Caco-2 (cell line): ENCODE data around the gene VTI1A. TPM values are rescaled to one million over a fixed set of nuclear protein-coding genes. Genes with fewer than 3 reads are reported as not detected.

Source experiments
- BruUV-seq: library from RNA; stranded (reverse); fragments of 400-500 nt; replicated peaks from 2 replicates; lab custom pipeline; 2021; lab: Mats Ljungman, UMichigan
- CTCF ChIA-PET: fragments of 300-600 bp; sonication (Branson Sonifier 250); formaldehyde crosslinking; loops from one replicate; lab custom pipeline; 2022; ENCODE audit warnings: antibody characterized with exemption; lab: Charles Lee
- POLR2A ChIA-PET: fragments of 300-600 bp; sonication (Branson Sonifier 250); formaldehyde crosslinking; loops from one replicate; lab custom pipeline; 2022; ENCODE audit warnings: antibody characterized with exemption; lab: Charles Lee
- DNase-seq, 2 experiments: peaks; one replicate each; pipeline versions ENCODE4 v3.0.0 to v3.0.0-alpha.2; 2020 to 2022
- H3K27me3 ChIP-seq: replicated peaks from 2 replicates; pipeline ENCODE4 v1.6.0; 2011; ENCODE audit warnings: low read length; ENCODE audit not compliant: control insufficient read depth, insufficient read depth
- H3K36me3 ChIP-seq: 2 replicates; pipeline ENCODE4 v1.5.1; 2011; ENCODE audit warnings: low read length; ENCODE audit not compliant: control insufficient read depth, insufficient read depth
- H3K4me1 ChIP-seq: fragments of 250-450 bp; sonication (Bioruptor Pico); 2 replicates; pipeline ENCODE4 v1.5.1; 2020; ENCODE audit warnings: mild to moderate bottlenecking
- H3K4me3 ChIP-seq: 2 replicates; pipeline ENCODE4 v1.5.1; 2011; ENCODE audit warnings: low read depth, mild to moderate bottlenecking, control low read depth, low read length
- H3K9me3 ChIP-seq: fragments of 250-450 bp; sonication (Bioruptor Pico); 2 replicates; pipeline ENCODE4 v1.5.1; 2020; ENCODE audit warnings: mild to moderate bottlenecking, moderate library complexity
- H3K27ac Mint-ChIP-seq: one replicate; pipeline ENCODE4 v1.8.0; 2022; ENCODE audit warnings: mixed read lengths; ENCODE audit not compliant: unreplicated experiment
- H3K27me3 Mint-ChIP-seq: one replicate; pipeline ENCODE4 v1.8.0; 2022; ENCODE audit warnings: mixed read lengths; ENCODE audit not compliant: insufficient read depth, unreplicated experiment
- H3K36me3 Mint-ChIP-seq: one replicate; pipeline ENCODE4 v1.8.0; 2022; ENCODE audit warnings: mild to moderate bottlenecking, mixed read lengths; ENCODE audit not compliant: insufficient read depth, unreplicated experiment
- H3K4me1 Mint-ChIP-seq: one replicate; pipeline ENCODE4 v1.8.0; 2022; ENCODE audit warnings: low read depth, mixed read lengths; ENCODE audit not compliant: unreplicated experiment
- H3K4me3 Mint-ChIP-seq: one replicate; pipeline ENCODE4 v1.8.0; 2022; ENCODE audit warnings: mild to moderate bottlenecking, moderate library complexity, mixed read lengths; ENCODE audit not compliant: unreplicated experiment
- H3K9me3 Mint-ChIP-seq: one replicate; pipeline ENCODE4 v1.8.0; 2022; ENCODE audit warnings: mixed read lengths; ENCODE audit not compliant: unreplicated experiment
- intact Hi-C: fragments of 100-400 bp; cut with micrococcal nuclease; formaldehyde crosslinking; loops from one replicate; pipeline ENCODE4 v1.10.0; 2022; ENCODE audit not compliant: unreplicated experiment
- total RNA-seq: library from RNA; stranded (reverse); gene quantifications from 2 replicates; pipeline ENCODE4 v1.2.3, GENCODE V29; 2022
- TF ChIP-seq, protein P1 (sequence below), 2 experiments: fragments of 200-600 bp in 1 of 2; IDR thresholded peaks; 1 replicate in 1 of 2; 2 replicates in 1 of 2; pipeline versions ENCODE4 v1.5.1 to v1.8.0; 2011 to 2022; ENCODE audit warnings: antibody characterized with exemption in 1 of 2, control low read depth in 1 of 2, inconsistent platforms in 1 of 2, low read depth in 1 of 2, low read length in 1 of 2, mild to moderate bottlenecking in 1 of 2, moderate library complexity in 1 of 2; ENCODE audit not compliant: insufficient read depth in 1 of 2, severe bottlenecking in 1 of 2, unreplicated experiment in 1 of 2

Gene VTI1A
- total RNA-seq, 1 experiment from 2014 or later, result 45.6 TPM

DNA sequence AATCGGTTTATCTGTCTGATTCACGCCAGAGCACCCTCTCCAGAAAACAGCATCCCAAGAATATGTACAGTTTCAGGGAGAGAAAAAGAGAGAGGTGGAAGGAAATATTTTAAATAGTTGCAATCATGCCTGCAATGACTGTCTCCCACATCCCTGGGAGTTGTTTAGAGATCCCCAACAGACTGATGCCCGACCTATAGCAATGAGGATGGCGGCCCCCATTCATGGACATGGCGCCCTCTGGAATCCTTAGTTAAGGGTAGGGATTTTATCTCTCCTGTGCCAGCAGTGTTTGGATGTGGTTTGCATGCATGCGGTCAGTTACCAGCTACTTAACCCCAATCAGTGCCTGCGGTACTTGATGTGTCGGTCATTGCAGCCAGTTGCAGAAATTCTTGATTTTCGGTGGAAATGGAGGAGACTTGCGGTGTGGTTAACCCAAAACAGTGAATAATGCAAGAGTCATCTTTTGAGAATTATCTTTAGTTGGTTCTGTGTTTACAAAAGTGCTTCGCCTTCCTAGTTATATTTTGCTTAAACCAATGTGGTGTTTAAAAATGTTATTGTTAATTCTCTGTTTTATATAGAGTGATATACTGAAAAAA, 317.0 kb downstream of the VTI1A start:
- DNase-seq, result no peak
- H3K27ac Mint-ChIP-seq, result no peak overlapping the region
- H3K4me3 Mint-ChIP-seq, result no peak overlapping the region
- intact Hi-C loops, result no loop called here
- no peaks in the 10 kb centered on the region for H3K27me3 ChIP-seq
- peaks cover 56% of the 10 kb centered on the region for H3K4me1 Mint-ChIP-seq
- H3K36me3 ChIP-seq, result no peaks in the 10 kb centered on the region; the same call in 1 of the 2 replicates
- peaks cover 7% of the 10 kb centered on the region for H3K36me3 Mint-ChIP-seq
- peaks cover 41% of the 10 kb centered on the region for H3K4me1 ChIP-seq
- TF ChIP-seq, protein P1, sequence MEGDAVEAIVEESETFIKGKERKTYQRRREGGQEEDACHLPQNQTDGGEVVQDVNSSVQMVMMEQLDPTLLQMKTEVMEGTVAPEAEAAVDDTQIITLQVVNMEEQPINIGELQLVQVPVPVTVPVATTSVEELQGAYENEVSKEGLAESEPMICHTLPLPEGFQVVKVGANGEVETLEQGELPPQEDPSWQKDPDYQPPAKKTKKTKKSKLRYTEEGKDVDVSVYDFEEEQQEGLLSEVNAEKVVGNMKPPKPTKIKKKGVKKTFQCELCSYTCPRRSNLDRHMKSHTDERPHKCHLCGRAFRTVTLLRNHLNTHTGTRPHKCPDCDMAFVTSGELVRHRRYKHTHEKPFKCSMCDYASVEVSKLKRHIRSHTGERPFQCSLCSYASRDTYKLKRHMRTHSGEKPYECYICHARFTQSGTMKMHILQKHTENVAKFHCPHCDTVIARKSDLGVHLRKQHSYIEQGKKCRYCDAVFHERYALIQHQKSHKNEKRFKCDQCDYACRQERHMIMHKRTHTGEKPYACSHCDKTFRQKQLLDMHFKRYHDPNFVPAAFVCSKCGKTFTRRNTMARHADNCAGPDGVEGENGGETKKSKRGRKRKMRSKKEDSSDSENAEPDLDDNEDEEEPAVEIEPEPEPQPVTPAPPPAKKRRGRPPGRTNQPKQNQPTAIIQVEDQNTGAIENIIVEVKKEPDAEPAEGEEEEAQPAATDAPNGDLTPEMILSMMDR (IDR thresholded peaks at IDR 0.05; ENCODE audit: insufficient read depth in 1 of 2, low read depth in 1 of 2, low read length in 1 of 2, severe bottlenecking in 1 of 2, unreplicated experiment in 1 of 2), result no peak
- H3K9me3 Mint-ChIP-seq, result no peaks in the 10 kb centered on the region
- no peak overlapping the region for H3K4me3 ChIP-seq
- no peaks in the 10 kb centered on the region for H3K9me3 ChIP-seq
- ChIA-PET CTCF (no interaction called here), POLR2A (no interaction called here)
- H3K27me3 Mint-ChIP-seq, result no peaks in the 10 kb centered on the region
- BruUV-seq, result no TSS peak

DNA sequence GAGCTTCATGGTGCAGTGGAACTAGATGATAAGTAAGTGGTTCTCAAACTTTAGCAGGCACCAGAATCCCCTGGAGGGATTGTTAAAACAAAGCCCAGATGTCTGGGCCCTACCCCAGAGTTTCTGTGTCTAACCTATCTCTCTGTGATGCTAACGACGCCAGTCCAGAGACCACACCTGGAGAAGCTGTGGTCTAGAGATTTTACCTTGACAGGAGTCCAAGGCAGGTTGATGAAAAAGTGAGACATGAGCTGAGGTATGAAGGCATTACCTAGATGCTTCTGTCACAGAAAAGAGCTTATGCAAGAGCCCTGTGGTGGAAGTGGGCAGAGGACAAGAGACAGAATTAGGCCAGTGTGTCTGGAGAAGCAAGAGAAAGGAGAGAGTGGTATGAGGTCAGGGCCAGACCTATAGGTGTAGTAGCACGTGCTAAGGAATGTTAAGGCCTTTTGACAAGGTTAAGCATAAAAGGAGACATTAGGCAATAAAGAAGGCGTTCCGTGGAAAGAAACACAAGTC, 318.8 kb downstream of the VTI1A start:
- no peaks in the 10 kb centered on the region; the same call in 1 of the 2 replicates for H3K36me3 ChIP-seq
- ChIA-PET CTCF (interaction anchor here (0.6 kb wide), 1 partner anchor 85 kb away, joined by 4 read pairs; no protein-coding TSS in a partner anchor), POLR2A (no interaction called here)
- no peak overlapping the region for H3K4me3 ChIP-seq
- Mint-ChIP-seq H3K9me3 (no peaks in the 10 kb centered on the region), H3K4me3 (peak overlapping the region; percentile 30), H3K4me1 (peaks cover 53% of the 10 kb centered on the region), H3K27ac (peak overlapping the region; percentile 45), H3K27me3 (no peaks in the 10 kb centered on the region), H3K36me3 (peaks cover 1% of the 10 kb centered on the region)
- intact Hi-C loops, result loop anchor here (2.0 kb wide), 1 partner anchor 45 kb away; no protein-coding TSS in a partner anchor
- H3K27me3 ChIP-seq, result no peaks in the 10 kb centered on the region
- H3K9me3 ChIP-seq, result no peaks in the 10 kb centered on the region
- TF ChIP-seq, protein P1 (IDR thresholded peaks at IDR 0.05; ENCODE audit: insufficient read depth in 1 of 2, low read depth in 1 of 2, low read length in 1 of 2, severe bottlenecking in 1 of 2, unreplicated experiment in 1 of 2), result no peak
- H3K4me1 ChIP-seq, result peaks cover 50% of the 10 kb centered on the region
- no TSS peak for BruUV-seq
- DNase-seq, result peak in 1 of 2 experiments; percentile 26

DNA sequence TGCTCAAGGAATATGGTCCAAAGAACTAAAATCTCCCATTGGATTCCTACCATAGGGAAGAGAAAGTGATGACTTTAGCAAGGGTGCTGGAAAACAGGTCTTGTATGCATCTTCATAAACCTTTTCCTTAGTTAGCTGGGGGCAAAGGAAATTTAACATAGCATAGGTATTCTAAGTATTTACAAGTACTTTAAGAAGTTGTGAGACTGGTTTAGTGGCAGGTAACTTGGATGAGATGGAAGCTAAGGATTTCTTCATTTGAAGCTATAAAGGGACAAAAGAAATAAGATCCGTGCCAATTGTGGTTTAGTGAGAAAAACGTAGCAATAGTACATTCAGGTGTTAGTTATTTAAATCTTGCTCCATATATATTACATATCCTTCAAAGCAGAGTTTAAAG, 319.6 kb downstream of the VTI1A start:
- CTCF ChIA-PET, result interaction anchor here (0.6 to 0.9 kb wide), 2 partner anchors 12 to 221 kb away, joined by 4 read pairs; no protein-coding TSS in a partner anchor

More for the DNA sequence above, 319.6 kb downstream of the VTI1A start:
- POLR2A ChIA-PET, result no interaction called here
- Histone ChIP-seq H3K36me3 (no peaks in the 10 kb centered on the region; the same call in none of the 2 replicates), H3K4me1 (peaks cover 49% of the 10 kb centered on the region), H3K27me3 (no peaks in the 10 kb centered on the region), H3K4me3 (no peak overlapping the region), H3K9me3 (no peaks in the 10 kb centered on the region)
- BruUV-seq, result no TSS peak
- Mint-ChIP-seq H3K27ac (peak overlapping the region; percentile 12), H3K9me3 (no peaks in the 10 kb centered on the region), H3K4me1 (peaks cover 51% of the 10 kb centered on the region), H3K27me3 (no peaks in the 10 kb centered on the region), H3K36me3 (peaks cover 7% of the 10 kb centered on the region), H3K4me3 (no peak overlapping the region)
- TF ChIP-seq, protein P1 (IDR thresholded peaks at IDR 0.05; ENCODE audit: insufficient read depth in 1 of 2, low read depth in 1 of 2, low read length in 1 of 2, severe bottlenecking in 1 of 2, unreplicated experiment in 1 of 2), result no peak
- no peak for DNase-seq
- intact Hi-C loops, result loop anchor here (2.0 kb wide), 1 partner anchor 44 kb away; no protein-coding TSS in a partner anchor
